ENCODE measurements around the gene SLC22A31.

The SLC22A31 gene

GRCh38 chr16:89160977-89161701 is 39.2 kb downstream of the SLC22A31 start:
- no peak for TF ChIP-seq JUND (IDR thresholded peaks at IDR 0.05; ENCODE audit: low read depth)
- in situ Hi-C loops (cut with HindIII; ENCODE audit: low pct_unique_long_range_greater_than_20kb, low sequenced_read_pairs): no loop called here
- no peak for DNase-seq (ENCODE audit: low read depth in 1 of 2, low spot score in 1 of 2)

GRCh38 chr16:89159850-89160354 is 40.4 kb downstream of the SLC22A31 start:
- no peak for TF ChIP-seq JUND (IDR thresholded peaks at IDR 0.05; ENCODE audit: low read depth)
- DNase-seq (ENCODE audit: low read depth in 1 of 2, low spot score in 1 of 2): no peak
- in situ Hi-C loops (cut with HindIII; ENCODE audit: low pct_unique_long_range_greater_than_20kb, low sequenced_read_pairs): no loop called here

DNA sequence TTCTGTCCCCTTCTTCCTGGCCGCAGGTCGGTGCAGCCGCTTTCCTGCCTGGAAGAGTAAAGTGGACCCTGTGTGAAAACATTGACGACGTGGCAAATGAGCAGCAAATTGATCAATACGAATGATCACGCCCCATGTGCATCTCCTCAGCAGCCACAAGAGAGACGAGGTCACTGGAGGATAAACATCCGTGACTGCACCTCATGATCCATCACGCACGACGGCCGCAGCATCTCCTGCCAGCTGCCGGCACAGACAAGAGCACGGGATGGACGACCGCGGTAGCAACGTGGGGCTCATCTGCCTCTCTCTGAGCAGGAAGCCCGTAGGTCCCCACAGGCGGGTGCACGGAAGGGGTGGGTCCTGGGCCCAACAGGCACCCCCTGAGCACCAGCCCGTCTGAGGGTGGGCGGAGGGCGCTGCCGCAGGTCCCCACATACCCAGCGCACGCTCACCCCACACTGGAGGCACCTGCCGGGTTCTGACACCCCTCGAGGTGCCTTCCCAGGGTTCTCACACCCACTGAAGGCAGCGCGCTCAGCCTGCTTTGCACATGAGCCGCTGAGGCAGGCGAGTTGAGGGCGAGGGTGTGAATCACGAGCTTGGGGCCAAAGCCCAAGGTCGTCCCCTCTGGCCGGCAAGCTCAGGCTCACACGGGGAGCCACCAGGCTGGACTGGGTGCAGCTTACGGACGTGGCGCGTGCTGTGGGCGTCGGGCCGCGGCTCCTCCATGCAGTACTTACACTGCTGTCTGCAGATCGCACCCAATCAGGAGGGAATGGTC is 41.1 kb downstream of the SLC22A31 start:
- no peak for TF ChIP-seq JUND (IDR thresholded peaks at IDR 0.05; ENCODE audit: low read depth)
- in situ Hi-C loops (cut with HindIII; ENCODE audit: low pct_unique_long_range_greater_than_20kb, low sequenced_read_pairs): no loop called here
- DNase-seq (ENCODE audit: low read depth in 1 of 2, low spot score in 1 of 2): no peak

DNA sequence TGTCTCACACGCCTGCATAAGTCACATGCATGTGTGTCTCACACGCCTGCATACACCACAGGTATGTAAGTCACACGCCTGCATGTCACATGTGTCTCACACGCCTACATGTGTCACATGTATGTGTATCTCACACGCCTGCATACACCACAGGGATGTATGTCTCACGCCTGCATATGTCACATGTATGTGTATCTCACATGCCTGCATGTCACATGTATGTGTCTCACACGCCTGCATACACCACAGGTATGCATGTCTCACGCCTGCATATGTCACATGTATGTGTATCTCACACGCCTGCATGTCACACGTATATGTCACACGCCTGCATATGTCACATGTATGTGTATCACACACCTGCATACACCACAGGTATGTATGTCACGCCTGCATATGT is 42.6 kb downstream of the SLC22A31 start:
- in situ Hi-C loops (cut with HindIII; ENCODE audit: low pct_unique_long_range_greater_than_20kb, low sequenced_read_pairs): no loop called here
- no peak for TF ChIP-seq JUND (IDR thresholded peaks at IDR 0.05; ENCODE audit: low read depth)
- no peak for DNase-seq (ENCODE audit: low read depth in 1 of 2, low spot score in 1 of 2)

GRCh38 chr16:89156740-89157645 is 43.3 kb downstream of the SLC22A31 start:
- TF ChIP-seq JUND (IDR thresholded peaks at IDR 0.05; ENCODE audit: low read depth): no peak
- no peak for DNase-seq (ENCODE audit: low read depth in 1 of 2, low spot score in 1 of 2)
- in situ Hi-C loops (cut with HindIII; ENCODE audit: low pct_unique_long_range_greater_than_20kb, low sequenced_read_pairs): no loop called here

GRCh38 chr16:89155851-89156739 is 44.2 kb downstream of the SLC22A31 start:
- in situ Hi-C loops (cut with HindIII; ENCODE audit: low pct_unique_long_range_greater_than_20kb, low sequenced_read_pairs): no loop called here
- no peak for DNase-seq (ENCODE audit: low read depth in 1 of 2, low spot score in 1 of 2)

GRCh38 chr16:89155184-89155679 is 45.1 kb downstream of the SLC22A31 start:
- no peak for DNase-seq (ENCODE audit: low read depth in 1 of 2, low spot score in 1 of 2)
- in situ Hi-C loops (cut with HindIII; ENCODE audit: low pct_unique_long_range_greater_than_20kb, low sequenced_read_pairs): no loop called here
- no peak for TF ChIP-seq JUND (IDR thresholded peaks at IDR 0.05; ENCODE audit: low read depth)

More at GRCh38 chr16:89155851-89156739, 44.2 kb downstream of the SLC22A31 start:
- TF ChIP-seq JUND (IDR thresholded peaks at IDR 0.05; ENCODE audit: low read depth): no peak

- no peak for DNase-seq (ENCODE audit: low read depth in 1 of 2, low spot score in 1 of 2)
- no peak for TF ChIP-seq JUND (IDR thresholded peaks at IDR 0.05; ENCODE audit: low read depth)
- in situ Hi-C loops (cut with HindIII; ENCODE audit: low pct_unique_long_range_greater_than_20kb, low sequenced_read_pairs): no loop called here
Observed at GRCh38 chr16:89154390-89155183, 45.8 kb downstream of the SLC22A31 start.

GRCh38 chr16:89153848-89154271 is 46.5 kb downstream of the SLC22A31 start:
- TF ChIP-seq JUND (IDR thresholded peaks at IDR 0.05; ENCODE audit: low read depth): no peak
- DNase-seq (ENCODE audit: low read depth in 1 of 2, low spot score in 1 of 2): peak; percentile 82 to 92
- in situ Hi-C loops (cut with HindIII; ENCODE audit: low pct_unique_long_range_greater_than_20kb, low sequenced_read_pairs): no loop called here

GRCh38 chr16:89152831-89153700 is 47.3 kb downstream of the SLC22A31 start:
- peak; percentile 51 to 73 for DNase-seq (ENCODE audit: low read depth in 1 of 2, low spot score in 1 of 2)
- in situ Hi-C loops (cut with HindIII; ENCODE audit: low pct_unique_long_range_greater_than_20kb, low sequenced_read_pairs): no loop called here
- TF ChIP-seq JUND (IDR thresholded peaks at IDR 0.05; ENCODE audit: low read depth): no peak

Data from T47D (cell line).